H9 (cell line): ENCODE measurements around the gene OR4N5. TPM values are rescaled to one million over a fixed set of nuclear protein-coding genes. Genes with fewer than 3 reads are reported as not detected.
"Not testable (repeated sequence)": the region's sequence is repeated elsewhere in the genome, so short reads cannot be mapped to it uniquely, and the experiment has no call there.

Experiments
- DNase-seq: peaks from one replicate; pipeline ENCODE4 v3.0.0-alpha.2; 2017
- H2AFZ ChIP-seq: one replicate; pipeline ENCODE4 v1.6.1; 2013; ENCODE audit warnings: mild to moderate bottlenecking, low read length, control low read depth, moderate library complexity
- H2AK5ac ChIP-seq: 2 replicates; pipeline ENCODE4 v1.6.1; 2013; ENCODE audit warnings: low read length, control low read depth, mixed read lengths; ENCODE audit not compliant: insufficient read length
- H2BK120ac ChIP-seq: one replicate; pipeline ENCODE4 v1.6.1; 2013; ENCODE audit warnings: low read depth, mild to moderate bottlenecking, low read length, control low read depth, inconsistent platforms; ENCODE audit not compliant: poor library complexity, severe bottlenecking
- H2BK12ac ChIP-seq: 2 replicates; pipeline ENCODE4 v1.6.1; 2013; ENCODE audit warnings: low read length, control low read depth, mixed read lengths, low read depth; ENCODE audit not compliant: insufficient read length
- H2BK15ac ChIP-seq: 2 replicates; pipeline ENCODE4 v1.6.1; 2013; ENCODE audit warnings: low read depth, low read length, control low read depth
- H2BK20ac ChIP-seq: one replicate; pipeline ENCODE4 v1.6.1; 2013; ENCODE audit warnings: low read depth, mild to moderate bottlenecking, low read length, control low read depth, inconsistent platforms; ENCODE audit not compliant: poor library complexity, severe bottlenecking
- H2BK5ac ChIP-seq: 2 replicates; pipeline ENCODE4 v1.6.1; 2013; ENCODE audit warnings: low read length, control low read depth, mixed read lengths; ENCODE audit not compliant: insufficient read length
- H3K14ac ChIP-seq: 2 replicates; pipeline ENCODE4 v1.6.1; 2013; ENCODE audit warnings: low read length, control low read depth; ENCODE audit not compliant: insufficient read depth
- H3K18ac ChIP-seq: 2 replicates; pipeline ENCODE4 v1.6.1; 2013; ENCODE audit warnings: low read depth, mild to moderate bottlenecking, mixed read lengths, low read length, control low read depth; ENCODE audit not compliant: insufficient read length
- H3K23ac ChIP-seq: 2 replicates; pipeline ENCODE4 v1.6.1; 2013; ENCODE audit warnings: low read length, control low read depth, mixed read lengths, low read depth; ENCODE audit not compliant: insufficient read length
- H3K23me2 ChIP-seq: 2 replicates; pipeline ENCODE4 v1.6.1; 2013; ENCODE audit warnings: low read depth, mild to moderate bottlenecking, mixed read lengths, low read length, control low read depth; ENCODE audit not compliant: insufficient read length, poor library complexity, severe bottlenecking
- H3K27ac ChIP-seq: 2 replicates; pipeline ENCODE4 v1.5.1; 2013; ENCODE audit warnings: low read length, control low read depth, mixed read lengths, low read depth; ENCODE audit not compliant: insufficient read length
- H3K27me3 ChIP-seq: 2 replicates; pipeline ENCODE4 v1.6.1; 2013; ENCODE audit warnings: low read length, control low read depth, inconsistent platforms; ENCODE audit not compliant: insufficient read depth
- H3K4ac ChIP-seq: 2 replicates; pipeline ENCODE4 v1.6.1; 2013; ENCODE audit warnings: low read depth, mild to moderate bottlenecking, control low read depth, inconsistent platforms, low read length, moderate library complexity
- H3K4me1 ChIP-seq: 2 replicates; pipeline ENCODE4 v1.6.1; 2013; ENCODE audit warnings: low read length, control low read depth, inconsistent platforms; ENCODE audit not compliant: insufficient read depth
- H3K4me2 ChIP-seq: 2 replicates; pipeline ENCODE4 v1.6.1; 2013; ENCODE audit warnings: low read length, control low read depth, mixed read lengths; ENCODE audit not compliant: insufficient read length, insufficient read depth
- H3K56ac ChIP-seq: 2 replicates; pipeline ENCODE4 v1.6.1; 2013; ENCODE audit warnings: low read depth, mild to moderate bottlenecking, mixed read lengths, low read length, control low read depth; ENCODE audit not compliant: insufficient read length
- H3K79me1 ChIP-seq: 2 replicates; pipeline ENCODE4 v1.6.1; 2013; ENCODE audit warnings: low read depth, mild to moderate bottlenecking, moderate library complexity, low read length, control low read depth, inconsistent platforms; ENCODE audit not compliant: insufficient read depth, poor library complexity, severe bottlenecking
- H3K79me2 ChIP-seq: 2 replicates; pipeline ENCODE4 v1.6.1; 2013; ENCODE audit warnings: low read length, control low read depth, inconsistent platforms; ENCODE audit not compliant: insufficient read depth
- H3K9ac ChIP-seq: 2 replicates; pipeline ENCODE4 v1.6.1; 2013; ENCODE audit warnings: low read length, control low read depth, mixed read lengths; ENCODE audit not compliant: insufficient read length; ENCODE audit errors: extremely low read depth
- H3K9me3 ChIP-seq: one replicate; pipeline ENCODE4 v1.6.1; 2013; ENCODE audit warnings: low read depth, low read length, inconsistent platforms; ENCODE audit not compliant: control insufficient read depth
- H3T11ph ChIP-seq: one replicate; pipeline ENCODE4 v1.6.1; 2013; ENCODE audit warnings: mild to moderate bottlenecking, low read length, control low read depth, inconsistent platforms
- H4K20me1 ChIP-seq: one replicate; pipeline ENCODE4 v1.6.1; 2013; ENCODE audit not compliant: control insufficient read depth, insufficient read length, insufficient read depth
- H4K5ac ChIP-seq: 2 replicates; pipeline ENCODE4 v1.6.1; 2013; ENCODE audit warnings: low read depth, mild to moderate bottlenecking, mixed read lengths, low read length, control low read depth; ENCODE audit not compliant: insufficient read length
- H4K8ac ChIP-seq: replicated peaks from 2 replicates; pipeline ENCODE4 v1.6.1; 2013; ENCODE audit warnings: low read length, control low read depth, mixed read lengths, low read depth; ENCODE audit not compliant: insufficient read length
- H4K91ac ChIP-seq: 2 replicates; pipeline ENCODE4 v1.6.1; 2013; ENCODE audit warnings: low read depth, mild to moderate bottlenecking, moderate library complexity, mixed read lengths, low read length, control low read depth; ENCODE audit not compliant: insufficient read length
- H3K27ac Mint-ChIP-seq, 3 experiments: 2 replicates in 2 of 3; 3 replicates in 1 of 3; pipeline ENCODE4 v1.8.0; 2020 to 2021; ENCODE audit warnings: mixed read lengths in 3 of 3, mild to moderate bottlenecking in 1 of 3, moderate library complexity in 1 of 3
- H3K27me3 Mint-ChIP-seq: 2 replicates; pipeline ENCODE4 v1.8.0; 2021; ENCODE audit warnings: low read depth, mild to moderate bottlenecking, moderate library complexity, mixed read lengths
- H3K36me3 Mint-ChIP-seq, 3 experiments: 2 replicates in 2 of 3; 3 replicates in 1 of 3; pipeline ENCODE4 v1.8.0; 2020 to 2021; ENCODE audit warnings: low read depth in 3 of 3, mixed read lengths in 3 of 3; ENCODE audit not compliant: insufficient read depth in 1 of 3
- H3K4me1 Mint-ChIP-seq, 2 experiments: 2 replicates each; pipeline ENCODE4 v1.8.0; 2020; ENCODE audit warnings: mixed read lengths in 2 of 2
- H3K4me3 Mint-ChIP-seq, 2 experiments: 2 replicates in 1 of 2; 3 replicates in 1 of 2; pipeline ENCODE4 v1.8.0; 2020 to 2021; ENCODE audit warnings: mild to moderate bottlenecking in 2 of 2, mixed read lengths in 2 of 2, moderate library complexity in 1 of 2
- H3K9me3 Mint-ChIP-seq, 2 experiments: 2 replicates in 1 of 2; 3 replicates in 1 of 2; pipeline ENCODE4 v1.8.0; 2020; ENCODE audit warnings: mild to moderate bottlenecking in 2 of 2, mixed read lengths in 2 of 2, moderate library complexity in 1 of 2
- total RNA-seq: library from RNA; stranded (reverse); gene quantifications from 2 replicates; pipeline ENCODE4 v1.2.1, GENCODE V29; 2021

The OR4N5 gene
- total RNA-seq, 1 experiment from 2014 or later = not detected

DNA sequence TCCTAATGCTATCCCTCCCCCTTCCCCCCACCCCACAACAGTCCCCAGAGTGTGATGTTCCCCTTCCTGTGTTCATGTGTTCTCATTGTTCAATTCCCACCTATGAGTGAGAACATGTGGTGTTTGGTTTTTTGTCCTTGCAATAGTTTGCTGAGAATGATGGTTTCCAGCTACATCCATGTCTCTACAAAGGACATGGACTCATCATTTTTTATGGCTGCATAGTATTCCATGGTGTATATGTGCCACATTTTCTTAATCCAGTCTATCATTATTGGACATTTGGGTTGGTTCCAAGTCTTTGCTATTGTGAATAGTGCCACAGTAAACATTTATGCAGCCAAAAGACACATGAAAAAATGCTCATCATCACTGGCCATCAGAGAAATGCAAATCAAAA is 35.6 kb downstream of the OR4N5 start:
- H3K14ac ChIP-seq, H3K56ac ChIP-seq, H2BK12ac ChIP-seq, H3K27ac ChIP-seq, H3K4me1 ChIP-seq, H2AFZ ChIP-seq, H3K27ac Mint-ChIP-seq, H4K91ac ChIP-seq, H3K4me2 ChIP-seq, H3K4me1 Mint-ChIP-seq, H2BK20ac ChIP-seq, DNase-seq, H3K18ac ChIP-seq, H2BK15ac ChIP-seq, H3K79me2 ChIP-seq, H4K8ac ChIP-seq, H3K23ac ChIP-seq, H4K5ac ChIP-seq, H2BK5ac ChIP-seq, H4K20me1 ChIP-seq, H3K27me3 ChIP-seq, H3K79me1 ChIP-seq, H3K9ac ChIP-seq, H3T11ph ChIP-seq, H3K4me3 Mint-ChIP-seq, H2AK5ac ChIP-seq, H3K23me2 ChIP-seq, H2BK120ac ChIP-seq, H3K4ac ChIP-seq, H3K27me3 Mint-ChIP-seq: not testable (repeated sequence)
- peaks cover 86 to 89% of the 10 kb centered on the region in 2 experiments for H3K9me3 Mint-ChIP-seq
- H3K36me3 Mint-ChIP-seq = peaks cover 0 to 26% (median 9%) of the 10 kb centered on the region in 3 experiments; a peak in 6 of 7 replicates
- peaks cover 50% of the 10 kb centered on the region for H3K9me3 ChIP-seq
